ENCODE data around the gene SH3RF3. TPM values are rescaled to one million over a fixed set of nuclear protein-coding genes. Genes with fewer than 3 reads are reported as not detected.

The SH3RF3 gene
- total and polyA plus RNA-seq, 10 of the 15 experiments (the other 5 are each of a cell fraction or from before 2014, with no cell fraction given) = 0.08 to 8.8 (median 2.3) TPM

DNA sequence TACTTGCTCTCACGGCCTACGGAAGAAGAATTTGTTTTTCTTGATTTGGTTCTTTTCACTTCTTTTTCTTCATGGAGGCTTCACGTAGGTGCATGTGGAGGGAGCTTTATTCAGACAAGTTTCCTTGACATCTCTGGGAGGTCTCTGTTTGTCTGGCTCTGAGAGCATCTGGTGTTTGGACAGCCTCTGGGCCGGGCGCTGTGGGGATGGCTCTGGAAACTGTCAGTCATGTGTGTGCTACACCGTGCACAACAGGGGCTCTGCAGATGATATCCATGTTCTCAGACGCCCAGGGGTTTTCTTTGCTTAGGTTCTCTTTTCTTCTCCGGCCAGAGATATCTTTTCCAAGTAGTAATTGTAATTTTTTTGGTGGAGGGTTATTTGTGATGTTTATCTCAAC lies 130.7 kb downstream of the SH3RF3 start:
- ChIA-PET POLR2A (no interaction called here), CTCF (no interaction called here), SMC1A (ENCODE audit: uncharacterized antibody, unreplicated experiment) (interaction anchor here (0.8 kb wide), 1 partner anchor 36 kb away, joined by 3 read pairs; no protein-coding TSS in a partner anchor), RAD21 (ENCODE audit: unreplicated experiment) (no interaction called here)
- H3K4me2 ChIP-seq (ENCODE audit: control insufficient read depth, insufficient read depth) = no peak overlapping the region
- H3K4me1 ChIP-seq (ENCODE audit: control insufficient read depth, insufficient read depth, low read length) = peaks cover 16% of the 10 kb centered on the region
- no peak for DNase-seq (ENCODE audit: low read depth, low spot score)
- H3K9ac ChIP-seq (ENCODE audit: control insufficient read depth, insufficient read depth, low read length) = no peak overlapping the region
- H3K27me3 ChIP-seq (replicated peaks in 1 of 2; ENCODE audit: control insufficient read depth in 2 of 2, insufficient read depth in 2 of 2, low read length in 1 of 2) = no peaks in the 10 kb centered on the region
- no peak overlapping the region for H2AFZ ChIP-seq (ENCODE audit: control insufficient read depth, low read depth, low read length)
- no peak overlapping the region for H3K27ac ChIP-seq (ENCODE audit: control insufficient read depth, insufficient read depth)
- no peaks in the 10 kb centered on the region; the same call in 1 of the 2 replicates for H3K79me2 ChIP-seq (ENCODE audit: control insufficient read depth, insufficient read depth, low read length)
- TF ChIP-seq POLR2AphosphoS2 (IDR thresholded peaks at IDR 0.05; ENCODE audit: low read depth, low read length) (no peak), FOS (IDR thresholded peaks at IDR 0.05; ENCODE audit: borderline replicate concordance, extremely low read depth, insufficient read length) (no peak), RCOR1 (conservative IDR thresholded peaks at IDR 0.05; ENCODE audit: low read depth, low read length) (no peak), MTA2 (IDR thresholded peaks at IDR 0.05; ENCODE audit: low read depth) (no peak)
- H4K20me1 ChIP-seq (ENCODE audit: control insufficient read depth, insufficient read depth) = no peaks in the 10 kb centered on the region
- no peak for FAIRE-seq
- 32% methylated on average over 8 of the region's 8 CpGs for WGBS (ENCODE audit: insufficient coverage, insufficient replicate concordance, low lambda C conversion rate, missing lambda C conversion rate)
- no peak for ATAC-seq
- no TSS peak for BruUV-seq (replicated peaks)
- H3K36me3 ChIP-seq (ENCODE audit: control insufficient read depth in 2 of 2, insufficient read depth in 2 of 2, low read length in 1 of 2) = no peaks in the 10 kb centered on the region
- in situ Hi-C loops (cut with MboI) (no loop called here), intact Hi-C loops (cut with micrococcal nuclease; ENCODE audit: unreplicated experiment) (loop anchor here (5.0 kb wide), 1 partner anchor 127 kb away; no protein-coding TSS in a partner anchor)
- H3K9me3 ChIP-seq (replicated peaks; ENCODE audit: control insufficient read depth, insufficient read depth, low read length) = no peaks in the 10 kb centered on the region
- no peak overlapping the region for H3K4me3 ChIP-seq

DNA sequence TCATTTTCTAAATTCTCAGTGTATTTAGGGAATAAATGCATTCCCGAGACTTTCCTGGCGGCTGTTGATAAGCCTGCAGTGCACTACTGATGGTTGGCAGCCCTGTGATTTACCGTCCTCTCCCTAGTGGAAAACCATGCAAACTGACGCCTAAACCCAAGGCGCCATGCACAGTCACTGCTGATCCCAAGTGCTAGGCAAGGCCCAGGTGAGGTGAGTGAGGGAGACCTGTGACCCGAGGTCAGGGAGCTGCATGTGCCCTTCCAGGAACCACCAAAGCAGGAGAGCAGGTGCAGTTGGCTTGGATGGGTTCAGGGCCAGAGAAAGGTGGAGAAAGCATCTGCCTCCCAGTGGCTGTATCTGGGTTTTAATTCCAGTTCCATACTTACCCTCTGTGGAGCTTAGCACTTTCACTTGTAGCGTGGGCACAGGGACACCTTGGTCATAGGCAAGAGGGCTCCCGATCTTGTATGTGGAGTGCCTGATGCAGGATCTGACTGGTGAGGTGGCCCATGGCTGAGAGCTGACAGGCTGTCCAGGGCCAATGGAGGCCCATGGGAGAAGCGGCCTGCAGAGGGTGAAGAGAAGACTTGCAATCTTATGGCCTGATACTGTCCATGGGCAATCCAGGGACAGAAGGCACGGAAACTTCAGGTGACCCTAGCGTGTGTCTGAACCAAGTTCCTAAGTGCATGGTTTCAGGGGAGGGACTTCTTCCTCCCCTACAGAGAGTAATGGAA lies 131.3 kb downstream of the SH3RF3 start:
- Histone ChIP-seq H3K9ac (ENCODE audit: control insufficient read depth, insufficient read depth, low read length) (no peak overlapping the region), H3K27ac (ENCODE audit: control insufficient read depth, insufficient read depth) (no peak overlapping the region), H3K4me2 (ENCODE audit: control insufficient read depth, insufficient read depth) (no peak overlapping the region), H3K9me3 (replicated peaks; ENCODE audit: control insufficient read depth, insufficient read depth, low read length) (no peaks in the 10 kb centered on the region), H3K4me3 (no peak overlapping the region), H2AFZ (ENCODE audit: control insufficient read depth, low read depth, low read length) (no peak overlapping the region), H3K4me1 (ENCODE audit: control insufficient read depth, insufficient read depth, low read length) (peaks cover 12% of the 10 kb centered on the region), H3K27me3 (replicated peaks in 1 of 2; ENCODE audit: control insufficient read depth in 2 of 2, insufficient read depth in 2 of 2, low read length in 1 of 2) (no peaks in the 10 kb centered on the region), H4K20me1 (ENCODE audit: control insufficient read depth, insufficient read depth) (no peaks in the 10 kb centered on the region), H3K36me3 (ENCODE audit: control insufficient read depth in 2 of 2, insufficient read depth in 2 of 2, low read length in 1 of 2) (no peaks in the 10 kb centered on the region), H3K79me2 (ENCODE audit: control insufficient read depth, insufficient read depth, low read length) (no peaks in the 10 kb centered on the region)
- ChIA-PET POLR2A (no interaction called here), RAD21 (ENCODE audit: unreplicated experiment) (no interaction called here), SMC1A (ENCODE audit: uncharacterized antibody, unreplicated experiment) (interaction anchor here (3.8 kb wide), 1 partner anchor 34 kb away, joined by 13 read pairs; no protein-coding TSS in a partner anchor), CTCF (interaction anchor here (1.0 to 1.5 kb wide), 4 partner anchors 9 to 250 kb away, joined by 3 to 6 read pairs (median 4); no protein-coding TSS in a partner anchor)
- no peak for DNase-seq (ENCODE audit: low read depth, low spot score)
- TF ChIP-seq MXI1 (IDR thresholded peaks at IDR 0.05; ENCODE audit: low read depth, low read length) = no peak
- TF ChIP-seq RBBP5 (conservative IDR thresholded peaks at IDR 0.05) = no peak
- TF ChIP-seq, protein P1, sequence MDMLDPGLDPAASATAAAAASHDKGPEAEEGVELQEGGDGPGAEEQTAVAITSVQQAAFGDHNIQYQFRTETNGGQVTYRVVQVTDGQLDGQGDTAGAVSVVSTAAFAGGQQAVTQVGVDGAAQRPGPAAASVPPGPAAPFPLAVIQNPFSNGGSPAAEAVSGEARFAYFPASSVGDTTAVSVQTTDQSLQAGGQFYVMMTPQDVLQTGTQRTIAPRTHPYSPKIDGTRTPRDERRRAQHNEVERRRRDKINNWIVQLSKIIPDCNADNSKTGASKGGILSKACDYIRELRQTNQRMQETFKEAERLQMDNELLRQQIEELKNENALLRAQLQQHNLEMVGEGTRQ (IDR thresholded peaks at IDR 0.05; ENCODE audit: borderline replicate concordance, low read depth, low read length) = no peak
- no peak for TF ChIP-seq ZZZ3 (IDR thresholded peaks at IDR 0.05; ENCODE audit: control insufficient read depth, insufficient read length, low read depth)
- no peak for TF ChIP-seq RCOR1 (conservative IDR thresholded peaks at IDR 0.05; ENCODE audit: low read depth, low read length)
- no peak for TF ChIP-seq MYB (IDR thresholded peaks at IDR 0.05; ENCODE audit: borderline replicate concordance, low read depth, low read length)
- in situ Hi-C loops (cut with MboI) (no loop called here), intact Hi-C loops (cut with micrococcal nuclease; ENCODE audit: unreplicated experiment) (no loop called here)
- BruUV-seq (replicated peaks) = no TSS peak
- 55% methylated on average over 11 of the region's 11 CpGs for WGBS (ENCODE audit: insufficient coverage, insufficient replicate concordance, low lambda C conversion rate, missing lambda C conversion rate)
- no peak for FAIRE-seq
- no peak for ATAC-seq

All from GM12878 (cell line).